Measurements from ENCODE around the gene CTSD.
"Not testable (repeated sequence)": the region's sequence is repeated elsewhere in the genome, so short reads cannot be mapped to it uniquely, and the experiment has no call there.

Gene CTSD

GRCh38 chr11:1763796-1764661 is at the start of gene CTSD:
TSS of gene CTSD (minus strand) at chr11:1763927. CDS start at chr11:1763859, 68 bp downstream.
- DNase-seq = peak; percentile 59 to 90 (median 78)

DNA sequence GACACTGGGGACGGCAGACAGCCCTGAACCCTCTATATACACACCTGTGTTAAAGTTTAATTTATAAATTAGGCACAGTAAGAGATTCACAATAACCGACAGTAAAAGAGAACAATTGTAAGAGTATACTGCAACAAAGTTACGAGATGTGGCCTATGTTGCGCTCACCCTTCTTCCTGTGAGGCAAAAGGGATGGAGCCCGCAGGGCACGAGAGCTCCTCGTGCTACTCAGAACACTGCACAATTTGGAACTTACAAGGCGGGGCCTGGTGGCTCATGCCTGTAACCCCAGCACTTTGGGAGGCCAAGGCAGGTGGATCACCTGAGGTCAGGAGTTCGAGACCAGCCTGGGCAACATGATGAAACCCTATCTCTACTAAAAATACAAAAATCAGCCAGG is 49.6 kb upstream of the CTSD start:
- not testable (repeated sequence) for DNase-seq

GRCh38 chr11:1812801-1813200 is 49.1 kb upstream of the CTSD start:
- no peak for DNase-seq

GRCh38 chr11:1812274-1812673 is 48.5 kb upstream of the CTSD start:
- DNase-seq = no peak

- DNase-seq = no peak
Observed at GRCh38 chr11:1810761-1811160, 47.0 kb upstream of the CTSD start.

- DNase-seq = no peak
Observed at GRCh38 chr11:1807264-1807995, 43.7 kb upstream of the CTSD start.

- DNase-seq = no peak
Observed at GRCh38 chr11:1805525-1805924, 41.8 kb upstream of the CTSD start.

GRCh38 chr11:1803835-1804519 is 40.2 kb upstream of the CTSD start:
- not testable (repeated sequence) for DNase-seq

DNA sequence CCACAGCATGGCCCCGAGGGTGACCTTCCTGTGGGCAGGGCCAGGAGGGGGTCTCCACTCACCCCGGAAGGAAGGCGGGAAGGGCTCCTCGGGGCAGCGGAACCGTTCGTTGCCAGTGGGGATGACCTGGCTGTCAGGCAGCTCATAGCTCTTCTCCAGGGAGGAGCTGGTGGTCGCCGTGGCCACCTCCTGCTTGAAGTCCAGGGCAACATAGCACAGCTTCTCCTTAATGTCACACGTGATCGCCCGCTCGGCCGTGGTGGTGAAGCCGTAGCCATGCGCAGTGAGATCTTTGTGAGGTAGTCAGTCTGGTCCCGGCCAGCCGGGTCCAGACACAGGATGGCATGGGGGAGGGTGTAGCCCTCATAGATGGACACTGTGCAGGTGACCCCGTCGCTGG is 39.5 kb upstream of the CTSD start:
- DNase-seq = no peak

DNA sequence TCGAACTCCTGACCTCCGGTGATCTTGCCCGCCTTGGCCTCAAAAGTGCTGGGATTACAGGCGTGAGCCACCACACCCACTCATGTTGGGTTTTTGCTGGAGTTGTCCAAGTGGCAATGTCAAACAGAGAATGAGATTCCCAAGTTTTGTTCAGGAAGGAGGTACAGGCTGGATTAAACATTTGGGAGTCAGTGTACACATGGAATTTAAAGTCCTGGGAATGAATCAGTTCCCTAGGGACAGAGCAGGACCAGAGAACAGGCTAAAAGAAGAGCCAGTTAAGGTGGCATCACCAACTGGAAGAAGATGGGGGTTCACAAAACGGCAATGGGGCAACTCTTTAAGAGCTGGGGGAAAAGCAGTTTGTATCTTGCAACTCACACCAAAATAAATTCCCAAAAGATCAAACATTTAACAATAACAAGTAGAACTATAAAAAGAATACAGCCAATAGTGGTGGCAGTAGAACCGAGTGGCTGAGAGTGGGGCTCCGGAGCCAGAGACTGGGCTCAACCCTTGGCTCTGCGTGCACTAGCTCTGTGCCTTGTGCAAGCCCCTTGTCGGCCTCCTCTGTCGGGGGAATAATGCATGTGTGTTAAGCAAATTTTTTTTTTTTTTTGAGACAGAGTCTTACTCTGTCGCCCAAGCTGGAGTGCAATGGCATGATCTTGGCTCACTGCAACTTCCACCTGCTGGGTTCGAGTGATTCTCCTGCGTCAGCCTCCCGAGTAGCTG is 33.8 kb upstream of the CTSD start:
- no peak for DNase-seq

GRCh38 chr11:1796413-1797011 is 32.8 kb upstream of the CTSD start:
- DNase-seq = no peak

DNA sequence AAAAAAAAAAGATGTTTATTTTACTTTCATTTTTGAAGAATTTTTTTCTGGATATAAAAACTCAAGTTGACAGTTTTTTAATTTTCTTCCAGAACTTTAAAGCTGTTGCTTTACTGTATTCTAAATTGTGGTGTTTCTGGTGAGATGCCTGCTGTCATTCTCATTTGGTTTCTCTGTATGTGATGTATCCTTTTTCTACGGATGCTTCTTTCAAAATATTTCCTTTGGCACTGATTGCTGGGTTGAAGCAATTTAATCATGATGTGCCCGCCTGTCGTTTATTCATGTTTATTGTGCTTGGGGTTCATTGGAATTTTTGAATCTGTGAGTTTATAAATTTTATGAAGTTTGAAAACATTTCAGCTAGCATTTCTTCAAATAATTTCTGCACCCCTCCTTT is 29.4 kb upstream of the CTSD start:
- no peak for DNase-seq

DNA sequence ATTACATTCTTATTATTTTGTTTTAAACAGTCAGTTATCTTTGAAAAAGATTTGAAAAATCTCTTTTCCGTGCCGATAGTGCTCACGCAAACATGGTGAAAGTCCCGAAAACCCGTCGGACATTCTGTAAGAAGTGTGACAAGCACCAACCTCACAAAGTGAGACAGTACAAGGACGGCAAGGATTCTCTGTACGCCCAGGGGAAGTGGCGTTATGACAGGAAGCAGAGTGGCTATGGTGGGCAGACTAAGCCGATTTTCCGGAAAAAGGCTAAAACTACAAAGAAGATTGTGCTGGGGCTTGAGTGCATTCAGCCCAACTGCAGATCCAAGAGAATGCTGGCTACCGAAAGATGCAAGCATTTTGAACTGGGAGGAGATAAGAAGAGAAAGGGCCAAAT is 28.7 kb upstream of the CTSD start:
- DNase-seq = no peak

DNA sequence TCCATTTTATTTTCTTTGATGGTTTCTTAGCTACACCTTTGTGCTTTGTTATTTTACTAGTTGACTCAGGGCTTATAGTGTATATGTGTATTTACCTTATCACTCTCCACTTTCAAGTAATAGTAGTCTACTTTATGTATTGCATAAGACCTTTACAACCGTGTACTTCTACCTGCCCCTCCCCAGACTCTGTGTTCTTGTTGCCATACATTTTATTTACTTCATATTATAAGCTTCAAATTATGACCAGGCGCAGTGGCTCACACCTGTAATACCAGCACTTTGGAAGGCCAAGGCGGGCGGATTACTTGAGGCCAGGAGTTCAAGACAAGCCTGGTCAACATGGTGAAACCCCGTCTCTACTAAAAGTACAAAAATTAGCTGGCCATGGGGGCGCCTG is 28.2 kb upstream of the CTSD start:
- no peak for DNase-seq

GRCh38 chr11:1786466-1786865 is 22.7 kb upstream of the CTSD start:
- no peak for DNase-seq

GRCh38 chr11:1785749-1786413 is 22.2 kb upstream of the CTSD start:
- no peak for DNase-seq

- DNase-seq = no peak
Observed at GRCh38 chr11:1784761-1785650, 21.3 kb upstream of the CTSD start.

- DNase-seq = no peak
Observed at GRCh38 chr11:1783725-1784529, 20.2 kb upstream of the CTSD start.

DNA sequence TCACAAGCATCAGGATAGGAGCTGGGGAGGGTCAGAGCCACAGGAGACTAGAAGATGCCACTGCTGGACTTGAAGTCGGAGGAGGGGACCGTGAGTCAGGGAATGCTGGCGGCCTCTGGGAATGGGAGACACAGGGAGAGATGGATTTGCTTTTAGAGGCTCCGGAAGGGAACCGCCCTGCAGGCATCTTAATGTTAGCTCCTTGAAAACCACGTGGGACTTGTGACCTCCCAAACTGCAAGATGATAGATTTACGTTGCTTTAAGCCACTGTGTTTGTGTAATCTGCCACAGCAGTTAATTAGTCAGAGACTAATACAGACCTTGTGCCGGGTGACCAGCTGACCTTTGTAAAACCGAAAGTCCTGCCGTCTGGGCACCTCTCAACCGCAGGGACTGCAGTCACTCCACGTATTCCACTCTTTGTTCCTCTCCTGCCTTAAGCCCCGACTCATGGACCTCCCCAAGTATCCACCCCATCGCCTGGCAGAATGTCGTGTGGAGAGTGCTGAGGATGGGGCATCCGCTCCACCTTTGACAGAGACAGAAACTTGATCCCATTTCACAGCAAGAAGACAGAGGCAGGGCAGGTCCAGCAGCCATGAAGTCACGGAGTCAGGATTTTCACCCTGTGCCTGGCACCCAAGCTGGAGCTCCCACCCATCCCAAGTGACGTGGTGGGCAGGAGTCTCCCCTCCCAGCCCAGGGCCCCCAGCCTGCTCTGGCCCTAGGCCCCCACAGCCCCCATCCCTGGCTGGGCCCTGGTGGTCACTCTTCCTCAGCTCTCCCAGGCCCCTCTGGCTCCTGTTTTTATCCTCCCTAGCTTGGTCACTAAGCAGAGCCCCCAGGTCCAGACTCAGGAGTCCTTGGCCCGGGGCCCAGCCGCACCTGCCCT is 19.4 kb upstream of the CTSD start:
- DNase-seq = no peak
